ENCODE results near the gene TCERG1L.
"Not testable (repeated sequence)": the region's sequence is repeated elsewhere in the genome, so short reads cannot be mapped to it uniquely, and the experiment has no call there.

The TCERG1L gene

DNA sequence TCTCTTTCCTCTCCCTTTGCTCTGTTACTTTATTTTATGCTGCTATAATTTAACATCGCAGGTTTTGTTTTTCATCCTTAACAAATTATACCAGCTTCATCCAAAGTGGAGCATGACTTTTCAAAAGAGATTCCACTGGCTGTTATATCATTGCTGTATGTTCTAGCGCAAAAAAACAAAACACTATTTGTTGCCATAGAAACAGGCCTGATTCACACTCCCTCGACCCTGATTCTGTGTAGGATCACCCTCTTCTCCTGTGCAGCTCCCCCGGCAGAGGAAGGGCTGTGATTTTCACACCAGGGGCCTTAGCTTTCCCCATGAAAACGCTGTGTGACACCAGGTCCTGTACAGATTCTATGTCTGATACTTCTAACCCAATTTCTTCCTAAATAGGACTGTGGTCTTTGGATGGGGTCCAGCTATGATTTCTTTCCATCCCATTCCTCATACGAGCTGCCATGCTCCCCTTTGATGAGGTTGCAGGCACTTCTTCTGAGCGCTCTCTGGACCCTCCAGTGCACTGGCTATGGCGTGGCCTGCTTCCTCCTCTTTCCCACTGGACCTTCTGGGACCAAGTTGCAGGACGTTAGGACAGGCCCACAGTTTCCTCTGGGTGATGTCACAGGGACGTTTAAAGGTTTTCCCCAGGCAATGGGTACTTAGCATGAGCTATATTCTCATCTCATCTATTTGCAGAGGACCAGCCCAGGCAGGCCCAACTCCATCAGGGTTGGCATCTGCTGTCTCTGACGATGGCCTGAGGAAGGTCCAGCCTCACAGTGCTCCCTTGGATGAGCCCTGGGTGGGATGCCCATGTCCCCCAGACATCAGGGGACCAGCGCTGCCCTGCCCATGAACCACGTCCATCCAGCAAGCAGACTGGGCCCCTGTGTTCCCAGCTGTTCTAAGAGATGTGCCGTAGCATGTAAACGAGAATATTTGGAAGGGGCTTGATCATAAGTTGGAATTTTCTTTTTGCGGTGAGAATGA is 210.8 kb downstream of the TCERG1L start:
- not testable (repeated sequence) for DNase-seq (ENCODE audit: low read depth)

GRCh38 chr10:131099028-131099726 is 212.3 kb downstream of the TCERG1L start:
- DNase-seq (ENCODE audit: low read depth), result no peak

- DNase-seq (ENCODE audit: low read depth), result no peak
Observed at GRCh38 chr10:131098416-131098952, 213.0 kb downstream of the TCERG1L start.

DNA sequence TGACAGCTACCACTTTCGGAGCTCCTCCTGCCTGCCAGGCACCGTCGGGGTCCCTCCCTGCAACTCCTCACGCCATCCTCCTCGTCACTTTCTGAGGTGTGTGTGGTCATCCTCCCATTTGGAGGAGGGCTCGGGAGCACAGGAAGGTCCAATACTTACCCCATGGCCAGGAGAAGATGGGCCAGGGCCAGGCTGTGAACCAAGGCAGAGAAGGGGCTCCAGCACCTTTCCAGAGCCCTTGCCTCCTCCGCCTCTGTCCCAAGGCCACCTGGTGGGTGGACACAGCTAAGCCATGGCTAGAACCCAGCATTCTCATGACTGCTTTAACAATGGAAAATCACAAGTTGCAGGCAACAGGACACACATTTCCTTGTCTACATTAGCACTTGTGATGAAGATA is 215.5 kb downstream of the TCERG1L start:
- no peak for DNase-seq (ENCODE audit: low read depth)

- no peak for DNase-seq (ENCODE audit: low read depth)
Observed at GRCh38 chr10:131095313-131095580, 216.3 kb downstream of the TCERG1L start.

DNA sequence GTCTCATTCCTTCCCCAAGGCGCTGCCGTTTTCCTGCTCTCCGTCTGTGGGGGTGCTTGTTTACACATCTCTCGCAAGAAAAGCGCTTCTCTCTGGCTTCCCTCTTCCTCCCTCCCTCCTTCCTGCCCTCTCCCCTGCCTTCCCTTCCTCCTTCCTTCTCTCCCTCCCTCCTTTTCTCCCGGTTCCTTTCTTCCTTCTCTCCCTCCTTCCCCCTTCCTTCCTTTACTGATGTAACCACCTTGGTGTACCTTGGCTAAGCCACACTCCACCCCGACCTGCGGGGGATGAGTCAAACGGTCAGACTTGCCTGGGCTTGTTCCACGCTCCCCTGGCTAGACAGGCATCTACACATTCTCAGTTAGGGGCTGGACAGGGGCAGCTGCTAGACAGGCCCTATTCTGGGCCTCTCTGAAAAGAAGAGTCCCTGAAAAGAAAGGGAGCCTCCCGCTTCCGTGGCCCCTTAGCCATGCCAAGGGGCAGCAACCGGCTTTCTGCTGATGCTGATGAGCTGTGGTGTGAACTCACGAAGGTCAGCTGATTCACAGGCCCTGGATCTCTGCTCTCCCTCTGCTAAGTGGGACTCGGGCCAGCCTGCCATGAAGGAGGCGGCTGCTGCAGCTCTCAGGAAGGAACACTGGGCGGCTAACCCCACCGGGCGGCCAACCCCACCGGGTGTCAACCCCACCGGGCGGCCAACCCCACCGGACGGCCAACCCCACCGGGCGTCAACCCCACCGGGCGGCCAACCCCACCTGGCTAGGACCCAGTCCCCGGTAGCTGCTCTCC is 216.8 kb downstream of the TCERG1L start:
- DNase-seq (ENCODE audit: low read depth), result no peak

DNA sequence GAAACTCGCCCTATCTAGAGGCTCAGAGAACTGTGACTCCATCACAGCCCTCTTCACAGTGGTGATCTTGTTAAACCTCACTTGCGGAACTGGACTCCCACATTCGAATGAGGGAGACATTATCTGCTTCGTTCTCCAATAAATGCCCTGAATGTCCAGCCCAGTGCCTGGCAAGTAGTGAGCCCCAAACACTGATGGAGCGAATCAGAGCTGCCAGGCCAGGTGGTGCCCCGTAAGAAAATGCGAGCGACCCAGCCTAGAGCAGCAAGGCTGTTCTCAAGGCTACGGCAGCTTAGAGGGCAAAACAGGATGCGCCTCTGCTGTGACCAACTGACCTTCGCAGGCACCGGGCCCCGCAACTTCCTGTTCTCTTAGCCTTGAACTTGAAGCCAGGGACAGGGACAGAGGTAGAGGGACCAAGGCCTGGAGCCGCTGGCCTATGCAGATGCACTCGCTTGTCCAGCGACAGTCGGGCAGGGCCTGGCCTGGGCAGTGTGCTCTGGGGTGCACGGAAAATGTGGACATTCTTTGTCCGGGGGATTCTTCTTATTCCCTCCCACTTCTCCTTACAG is 217.6 kb downstream of the TCERG1L start:
- DNase-seq (ENCODE audit: low read depth), result no peak

GRCh38 chr10:131093346-131093745 is 218.2 kb downstream of the TCERG1L start:
- DNase-seq (ENCODE audit: low read depth), result no peak

DNA sequence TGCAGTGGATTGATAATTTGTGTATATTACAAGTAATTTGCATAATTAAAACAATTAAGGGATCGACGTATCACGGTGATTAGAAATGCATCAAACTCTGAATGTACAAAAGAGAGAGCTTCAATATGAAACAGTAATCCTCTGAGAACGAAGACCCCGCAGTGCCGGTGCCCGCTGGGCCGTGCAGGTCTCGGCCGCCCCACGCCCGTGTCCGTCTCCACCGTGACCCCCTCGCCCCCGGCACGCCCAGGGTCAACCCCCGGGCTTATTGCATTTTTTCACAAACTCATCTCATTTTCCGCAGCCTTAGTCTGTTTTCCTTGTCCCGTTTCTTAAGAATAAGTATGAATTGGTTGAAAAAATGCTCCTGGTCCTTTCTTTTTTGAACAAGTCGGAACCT is 218.6 kb downstream of the TCERG1L start:
- DNase-seq (ENCODE audit: low read depth), result no peak

- no peak for DNase-seq (ENCODE audit: low read depth)
Observed at GRCh38 chr10:131092386-131092785, 219.1 kb downstream of the TCERG1L start.

GRCh38 chr10:131091682-131092081 is 219.8 kb downstream of the TCERG1L start:
- no peak for DNase-seq (ENCODE audit: low read depth)

DNA sequence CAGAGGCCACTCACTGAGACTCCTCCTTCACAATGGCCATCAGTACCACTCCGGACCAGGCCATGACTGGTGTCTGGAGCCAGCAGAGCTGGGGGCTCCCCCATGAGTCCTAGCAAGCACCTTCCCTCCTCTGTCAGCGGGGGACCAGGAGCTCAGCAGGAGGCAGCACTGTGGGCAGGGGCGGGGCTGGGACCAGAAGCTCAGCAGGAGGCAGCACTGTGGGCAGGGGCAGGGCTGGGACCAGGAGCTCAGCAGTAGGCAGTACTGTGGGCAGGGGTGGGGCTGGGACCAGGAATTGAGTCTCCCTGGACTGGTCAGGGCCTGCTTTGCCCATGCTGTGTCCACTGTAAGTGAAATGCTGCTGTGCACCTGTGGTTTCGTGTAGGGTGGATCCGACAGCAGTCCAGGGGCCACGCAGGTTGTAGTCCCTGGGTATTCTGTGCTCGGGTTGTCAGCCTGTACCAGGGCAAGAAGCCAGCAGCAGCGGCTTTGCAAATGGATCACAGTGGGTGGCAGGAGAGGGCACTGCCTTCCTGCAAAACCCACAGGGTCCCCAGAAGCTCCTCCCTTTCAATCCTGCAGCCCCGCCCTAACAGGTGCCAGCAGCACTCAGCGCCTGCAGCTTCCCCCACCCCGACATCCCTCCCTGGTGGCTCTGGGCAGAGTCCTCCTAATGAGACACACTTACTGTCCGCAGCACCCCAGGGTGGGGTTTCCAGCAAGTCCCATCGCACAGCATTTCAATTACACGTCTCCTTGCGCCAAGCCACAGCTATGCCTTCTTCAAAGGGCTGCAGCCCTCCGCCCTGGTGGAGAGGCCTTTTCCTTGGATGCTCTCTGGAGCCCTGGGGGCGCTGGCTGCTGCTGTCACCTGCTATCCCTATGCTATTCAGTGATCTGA is 220.5 kb downstream of the TCERG1L start:
- DNase-seq (ENCODE audit: low read depth), result no peak

DNA sequence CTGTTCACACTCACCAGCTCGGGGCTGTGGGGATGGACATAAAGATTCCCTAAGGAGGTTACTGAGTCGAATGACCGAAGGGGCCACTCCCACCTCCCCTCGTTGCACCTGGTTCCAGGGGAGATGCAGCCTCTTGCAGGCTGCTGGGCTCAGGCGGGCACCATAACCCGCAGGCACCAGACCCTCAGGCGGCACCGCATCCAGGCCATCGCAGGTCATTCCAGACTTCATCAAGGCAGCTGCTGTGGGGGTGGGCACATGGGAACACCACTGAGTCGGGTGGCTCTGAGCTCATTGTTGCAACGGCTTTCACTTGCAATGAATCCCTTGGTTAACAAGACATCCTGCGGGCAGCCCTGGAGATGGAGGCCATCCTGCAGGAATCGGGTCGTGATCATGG is 221.7 kb downstream of the TCERG1L start:
- DNase-seq (ENCODE audit: low read depth), result no peak

GRCh38 chr10:131089150-131089549 is 222.4 kb downstream of the TCERG1L start:
- no peak for DNase-seq (ENCODE audit: low read depth)

DNA sequence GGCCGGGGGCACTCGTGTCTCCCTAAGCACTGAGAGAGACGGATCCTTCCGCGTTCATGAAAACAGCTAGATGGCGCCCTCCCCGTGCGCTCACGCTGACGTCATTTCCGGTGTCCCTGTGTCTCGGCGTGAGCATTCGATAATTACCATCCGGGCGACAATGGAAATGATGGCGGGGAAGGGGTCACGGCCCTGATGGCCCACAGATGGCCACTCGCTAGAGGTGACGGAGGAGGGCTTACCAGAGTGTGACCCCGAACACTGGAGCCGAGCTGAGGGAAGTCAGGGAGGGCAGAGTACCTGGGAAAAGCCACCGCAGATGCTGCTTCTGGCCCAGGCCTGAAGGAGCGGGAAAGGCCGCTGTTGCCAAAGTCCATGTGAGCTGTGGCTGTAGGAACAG is 222.9 kb downstream of the TCERG1L start:
- DNase-seq (ENCODE audit: low read depth), result no peak

- DNase-seq (ENCODE audit: low read depth), result no peak
Observed at GRCh38 chr10:131087464-131088215, 223.9 kb downstream of the TCERG1L start.

- DNase-seq (ENCODE audit: low read depth), result no peak
Observed at GRCh38 chr10:131086511-131086910, 225.0 kb downstream of the TCERG1L start.

DNA sequence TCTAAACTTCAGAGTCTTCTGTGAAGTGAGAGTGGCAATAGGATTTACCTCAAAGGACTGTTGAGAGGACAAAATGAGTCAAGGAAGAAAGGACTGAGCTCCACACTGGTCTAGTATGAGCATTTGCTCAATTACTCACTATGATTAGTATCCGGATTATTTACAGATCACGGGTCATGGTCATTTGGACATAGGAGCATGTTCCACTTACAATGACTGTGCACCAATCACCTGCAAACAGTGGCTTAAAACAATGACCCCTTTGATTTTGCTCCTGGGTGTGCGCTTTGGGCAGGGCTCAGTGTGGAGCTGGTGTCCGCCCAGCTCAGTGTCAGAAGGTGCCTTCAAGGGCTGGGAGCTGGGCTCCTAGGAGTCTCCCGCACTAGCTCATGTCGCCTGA is 225.4 kb downstream of the TCERG1L start:
- no peak for DNase-seq (ENCODE audit: low read depth)

GRCh38 chr10:131085091-131085860 is 226.2 kb downstream of the TCERG1L start:
- DNase-seq (ENCODE audit: low read depth), result no peak

GRCh38 chr10:131084791-131085090 is 226.8 kb downstream of the TCERG1L start:
- DNase-seq (ENCODE audit: low read depth), result no peak
